Muscle layer of duodenum (tissue), 2 donors: Measurements from ENCODE around the gene ABHD17A.

Experiments used
- H3K27ac ChIP-seq: one replicate; pipeline ENCODE4 v1.7.0; 2013; ENCODE audit warnings: mild to moderate bottlenecking, low read length
- H3K27me3 ChIP-seq: one replicate; pipeline ENCODE4 v1.7.0; 2013; ENCODE audit warnings: low read depth, mild to moderate bottlenecking, control low read depth, low read length
- H3K36me3 ChIP-seq, 2 donors: one replicate each; pipeline ENCODE4 v1.7.0; 2013; ENCODE audit warnings: low read length in 2 of 2, control low read depth in 1 of 2, mild to moderate bottlenecking in 1 of 2; ENCODE audit not compliant: insufficient read depth in 2 of 2, control insufficient read depth in 1 of 2
- H3K4me1 ChIP-seq, 2 donors: one replicate each; pipeline ENCODE4 v1.7.0; 2013; ENCODE audit warnings: low read length in 2 of 2, mild to moderate bottlenecking in 2 of 2, control low read depth in 1 of 2, moderate library complexity in 1 of 2; ENCODE audit not compliant: insufficient read depth in 2 of 2, control insufficient read depth in 1 of 2
- H3K4me3 ChIP-seq, 2 donors: one replicate each; pipeline ENCODE4 v1.7.0; 2013; ENCODE audit warnings: low read length in 2 of 2, low read depth in 1 of 2, mild to moderate bottlenecking in 1 of 2
- H3K9me3 ChIP-seq, 2 donors: one replicate each; pipeline ENCODE4 v1.7.0; 2013; ENCODE audit warnings: low read length in 2 of 2, control low read depth in 1 of 2, mild to moderate bottlenecking in 1 of 2; ENCODE audit not compliant: control insufficient read depth in 1 of 2
- donor health status: healthy.

The ABHD17A gene

GRCh38 chr19:1840541-1841115 is 44.7 kb downstream of the ABHD17A start:
- Histone ChIP-seq H3K4me3 (no peak overlapping the region), H3K27ac (no peak overlapping the region), H3K9me3 (no peaks in the 10 kb centered on the region), H3K4me1 (peaks cover 0 to 73% of the 10 kb centered on the region in 2 donors), H3K27me3 (no peaks in the 10 kb centered on the region), H3K36me3 (peaks cover 3 to 7% of the 10 kb centered on the region in 2 donors)

DNA sequence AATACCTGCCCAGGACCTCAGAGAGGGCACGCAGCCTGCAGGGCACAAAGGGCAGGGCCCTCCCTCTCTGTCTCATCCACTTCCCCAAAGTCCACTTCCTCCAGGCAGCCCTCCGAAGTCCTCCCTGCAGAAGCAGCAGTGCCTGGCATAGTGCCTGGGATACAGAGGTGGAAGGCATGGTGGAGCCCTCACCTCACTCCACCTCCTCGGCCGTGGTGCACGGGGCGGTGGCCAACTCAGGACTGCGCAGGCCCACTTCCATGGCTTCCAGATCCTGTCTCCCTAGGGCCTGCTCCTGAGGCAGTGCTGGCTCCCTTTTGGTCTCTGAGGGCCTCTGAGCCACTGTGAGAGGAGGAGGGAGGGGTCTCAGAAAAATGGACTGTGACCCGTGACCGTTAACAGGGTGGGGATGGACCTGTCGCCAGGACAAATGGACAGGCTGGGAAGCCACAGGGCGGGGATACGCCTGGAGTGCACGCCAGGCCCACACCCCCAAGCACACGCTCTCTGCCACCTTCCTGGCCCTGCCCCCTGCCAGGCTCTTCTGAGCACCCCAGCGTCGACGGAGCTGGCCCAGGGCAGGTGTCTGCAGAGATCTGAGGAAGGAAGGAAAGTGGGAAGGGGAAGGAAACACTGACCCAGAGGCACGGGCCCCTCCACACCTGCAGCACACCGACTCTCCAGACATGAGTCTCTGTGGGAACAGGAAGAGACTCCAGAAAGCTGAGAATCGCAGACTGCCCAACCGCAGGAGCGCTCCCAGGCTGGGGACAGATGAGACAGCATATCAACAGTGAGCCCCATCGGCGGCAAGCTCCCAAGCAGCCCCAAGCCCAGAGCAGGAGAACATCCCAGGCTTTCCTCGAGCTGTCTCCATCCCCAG is 45.4 kb downstream of the ABHD17A start:
- H3K9me3 ChIP-seq = no peaks in the 10 kb centered on the region
- H3K4me1 ChIP-seq = peaks cover 0 to 69% of the 10 kb centered on the region in 2 donors
- H3K27ac ChIP-seq = no peak overlapping the region
- no peaks in the 10 kb centered on the region for H3K27me3 ChIP-seq
- H3K4me3 ChIP-seq = no peak overlapping the region
- peaks cover 1 to 3% of the 10 kb centered on the region in 2 donors for H3K36me3 ChIP-seq

DNA sequence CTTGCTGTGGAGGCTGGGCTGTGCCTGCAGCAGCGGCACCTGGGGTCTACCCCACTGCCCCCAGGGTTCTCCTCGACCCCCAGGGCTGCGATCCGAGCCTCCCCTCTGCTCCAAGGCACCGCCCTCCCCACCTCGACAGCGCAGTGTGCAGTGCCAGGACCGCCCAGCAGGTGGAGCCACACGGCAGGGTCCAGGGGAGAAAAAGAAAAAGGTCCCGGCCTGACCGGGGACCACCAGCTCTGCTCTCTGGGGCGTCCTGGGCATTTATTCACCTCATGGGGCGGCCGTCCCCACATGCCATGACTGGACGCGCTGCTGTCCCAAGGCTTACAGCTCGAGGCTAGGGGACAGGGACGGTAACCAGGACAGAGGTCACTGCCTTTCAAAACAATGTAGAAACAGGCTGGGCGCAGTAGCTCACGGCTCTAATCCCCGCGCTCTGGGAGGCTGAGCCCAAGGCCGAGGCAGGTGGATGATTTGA is 47.6 kb downstream of the ABHD17A start:
- H3K27ac ChIP-seq = no peak overlapping the region
- H3K4me3 ChIP-seq = no peak overlapping the region
- no peaks in the 10 kb centered on the region for H3K36me3 ChIP-seq
- H3K4me1 ChIP-seq = peaks cover 0 to 63% of the 10 kb centered on the region in 2 donors
- no peaks in the 10 kb centered on the region for H3K9me3 ChIP-seq
- no peaks in the 10 kb centered on the region for H3K27me3 ChIP-seq

DNA sequence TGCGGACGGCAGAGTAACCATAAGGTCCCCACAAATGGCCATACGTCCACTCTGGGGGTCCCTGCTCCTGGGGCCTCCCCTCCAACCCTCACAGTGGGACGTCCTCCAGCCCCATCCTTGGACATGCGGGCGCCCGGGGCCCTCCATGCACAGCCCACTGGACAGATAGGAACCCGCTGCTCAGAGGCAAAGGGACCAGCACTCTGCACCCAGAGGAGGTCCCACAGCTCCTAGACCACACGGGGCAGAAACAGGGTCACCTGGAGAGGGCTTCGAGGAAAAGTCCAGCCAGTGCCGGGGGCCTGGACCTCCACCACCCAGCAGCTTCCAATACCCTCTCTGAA is 48.1 kb downstream of the ABHD17A start:
- Histone ChIP-seq H3K9me3 (no peaks in the 10 kb centered on the region), H3K4me1 (peaks cover 0 to 62% of the 10 kb centered on the region in 2 donors), H3K4me3 (no peak overlapping the region), H3K36me3 (no peaks in the 10 kb centered on the region), H3K27me3 (no peaks in the 10 kb centered on the region), H3K27ac (no peak overlapping the region)

GRCh38 chr19:1836458-1837221 is 48.7 kb downstream of the ABHD17A start:
- Histone ChIP-seq H3K36me3 (no peaks in the 10 kb centered on the region), H3K4me3 (no peak overlapping the region), H3K27ac (no peak overlapping the region), H3K27me3 (no peaks in the 10 kb centered on the region), H3K4me1 (peaks cover 0 to 62% of the 10 kb centered on the region in 2 donors), H3K9me3 (no peaks in the 10 kb centered on the region)

DNA sequence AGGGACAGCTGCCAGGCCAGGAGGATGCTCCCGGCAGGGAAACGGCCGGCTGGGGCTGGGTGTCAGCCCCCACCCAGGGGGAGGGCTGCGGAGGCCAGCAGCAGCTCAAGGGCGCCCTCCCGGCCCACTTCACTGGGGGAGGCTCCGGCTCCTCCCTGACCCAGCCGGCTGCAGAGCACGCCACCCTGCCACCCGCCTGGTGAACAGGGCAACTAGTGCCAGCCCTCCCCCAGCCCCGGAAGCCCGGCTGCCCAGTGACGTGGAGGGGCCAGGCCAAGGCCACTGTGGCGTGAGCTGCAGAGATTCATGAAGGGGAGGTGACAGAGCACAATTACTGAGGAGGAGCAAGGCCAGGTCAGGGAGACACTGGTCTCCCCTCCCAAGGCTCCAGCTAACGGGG is 51.8 kb downstream of the ABHD17A start:
- H3K9me3 ChIP-seq = no peaks in the 10 kb centered on the region
- no peak overlapping the region for H3K4me3 ChIP-seq
- H3K36me3 ChIP-seq = peaks cover 0 to 16% of the 10 kb centered on the region in 2 donors
- H3K4me1 ChIP-seq = peaks cover 0 to 40% of the 10 kb centered on the region in 2 donors
- H3K27ac ChIP-seq = no peak overlapping the region
- H3K27me3 ChIP-seq = no peaks in the 10 kb centered on the region

DNA sequence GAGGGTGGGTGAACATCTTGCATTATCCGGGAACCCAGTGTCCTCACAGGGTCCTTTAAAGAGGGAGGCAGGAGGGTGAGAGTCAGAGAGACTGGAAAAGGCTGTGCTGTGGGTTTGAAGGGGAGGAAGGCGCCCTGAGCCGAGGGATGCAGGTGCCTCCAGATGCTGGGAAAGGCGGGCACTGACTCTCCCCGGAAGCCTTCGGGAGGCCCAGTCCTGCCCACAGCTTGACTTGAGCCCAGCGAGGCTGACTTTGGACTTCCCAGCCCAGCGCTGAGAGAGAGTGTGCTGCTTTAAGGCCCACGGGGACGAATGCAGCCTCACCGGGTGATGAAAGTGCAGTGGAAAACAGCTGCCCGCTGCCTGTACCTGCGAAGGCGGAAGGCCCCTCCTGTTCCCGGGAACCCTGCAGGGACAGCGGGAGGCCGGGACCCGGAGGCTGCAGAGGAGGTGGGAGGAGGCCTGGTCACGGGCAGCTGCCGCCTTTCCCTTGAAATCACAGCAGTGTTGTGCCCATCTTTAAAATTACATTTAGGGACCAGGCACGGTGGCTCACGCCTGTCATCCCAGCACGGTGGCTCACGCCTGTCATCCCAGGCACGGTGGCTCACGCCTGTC is 53.1 kb downstream of the ABHD17A start:
- peaks cover 0 to 30% of the 10 kb centered on the region in 2 donors for H3K36me3 ChIP-seq

DNA sequence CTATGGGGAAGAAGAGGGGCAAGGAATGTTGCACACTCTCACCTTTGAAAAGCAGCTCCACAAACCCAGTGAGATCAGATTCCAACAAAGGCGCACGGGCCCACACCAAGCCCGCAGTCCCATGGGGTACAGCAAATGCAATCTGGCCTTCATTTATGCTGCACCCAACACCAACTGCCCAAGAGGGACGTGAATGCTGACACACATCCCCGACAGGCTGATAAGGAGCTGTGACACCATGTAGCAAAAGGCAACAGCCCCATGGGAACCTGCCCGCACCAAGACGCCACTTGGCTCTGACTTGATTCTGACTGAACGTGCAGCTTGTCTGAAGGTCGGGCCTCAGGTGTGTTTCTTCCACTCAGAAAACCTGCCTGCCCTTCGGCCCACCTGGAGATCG is 54.3 kb downstream of the ABHD17A start:
- Histone ChIP-seq H3K27ac (no peak overlapping the region), H3K4me3 (no peak overlapping the region), H3K4me1 (peaks cover 0 to 30% of the 10 kb centered on the region in 2 donors), H3K9me3 (no peaks in the 10 kb centered on the region), H3K27me3 (no peaks in the 10 kb centered on the region), H3K36me3 (peaks cover 0 to 32% of the 10 kb centered on the region in 2 donors)

More for the DNA sequence above, 53.1 kb downstream of the ABHD17A start:
- Histone ChIP-seq H3K9me3 (no peaks in the 10 kb centered on the region), H3K4me1 (peaks cover 0 to 31% of the 10 kb centered on the region in 2 donors), H3K27ac (no peak overlapping the region), H3K27me3 (no peaks in the 10 kb centered on the region), H3K4me3 (no peak overlapping the region)

GRCh38 chr19:1830568-1830967 is 54.7 kb downstream of the ABHD17A start:
- Histone ChIP-seq H3K27ac (no peak overlapping the region), H3K4me1 (peaks cover 0 to 30% of the 10 kb centered on the region in 2 donors), H3K36me3 (peaks cover 0 to 36% of the 10 kb centered on the region in 2 donors)

GRCh38 chr19:1829958-1830357 is 55.3 kb downstream of the ABHD17A start:
- no peak overlapping the region for H3K27ac ChIP-seq
- no peaks in the 10 kb centered on the region for H3K9me3 ChIP-seq
- H3K4me3 ChIP-seq = no peak overlapping the region
- no peaks in the 10 kb centered on the region for H3K27me3 ChIP-seq
- H3K36me3 ChIP-seq = peaks cover 0 to 36% of the 10 kb centered on the region in 2 donors
- peaks cover 0 to 28% of the 10 kb centered on the region in 2 donors for H3K4me1 ChIP-seq

More at GRCh38 chr19:1830568-1830967, 54.7 kb downstream of the ABHD17A start:
- Histone ChIP-seq H3K4me3 (no peak overlapping the region), H3K27me3 (no peaks in the 10 kb centered on the region), H3K9me3 (no peaks in the 10 kb centered on the region)
